Measurements from ENCODE around the gene GLB1L2.

The GLB1L2 gene

DNA sequence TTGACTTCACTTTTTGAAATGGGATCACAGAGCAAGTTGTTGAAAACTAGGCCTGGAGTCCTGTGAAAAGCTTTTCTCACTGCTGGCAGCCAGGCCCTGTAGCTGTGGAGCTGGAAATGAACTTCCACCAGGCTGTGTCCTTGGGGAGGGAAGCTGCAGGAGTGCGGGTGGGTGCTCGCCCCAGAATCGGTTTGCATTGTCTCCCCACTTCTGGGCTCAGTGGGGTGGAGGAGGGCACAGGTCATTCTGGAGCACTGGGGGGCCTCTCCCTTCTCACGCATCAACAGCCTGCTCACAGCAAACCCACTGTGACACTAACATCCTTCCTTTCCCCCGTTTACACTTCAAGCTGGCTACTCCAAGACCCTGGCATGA, 15.2 kb downstream of the GLB1L2 start:
- Histone ChIP-seq H3K79me2 (ENCODE audit: insufficient read depth, low read length) (no peaks in the 10 kb centered on the region), H3K27ac (ENCODE audit: low read depth, low read length) (no peak overlapping the region), H3K9me3 (ENCODE audit: insufficient read depth, low read length) (no peaks in the 10 kb centered on the region), H3K27me3 (ENCODE audit: low read length) (no peaks in the 10 kb centered on the region), H3K36me3 (ENCODE audit: low read length) (no peaks in the 10 kb centered on the region), H2AFZ (ENCODE audit: low read depth, low read length, severe bottlenecking) (no peak overlapping the region), H3K9me2 (replicated peaks; ENCODE audit: insufficient read depth, low read length) (no peaks in the 10 kb centered on the region), H3K9ac (ENCODE audit: low read length) (no peak overlapping the region), H3K4me3 (ENCODE audit: insufficient read depth, low read length, poor library complexity, severe bottlenecking) (no peak overlapping the region), H3F3A (ENCODE audit: insufficient read depth) (no peaks in the 10 kb centered on the region), H3K4me2 (ENCODE audit: low read depth, low read length, poor library complexity, severe bottlenecking) (no peak overlapping the region), H4K20me1 (ENCODE audit: low read depth, low read length) (no peaks in the 10 kb centered on the region)
- TF ChIP-seq EZH2phosphoT487 (conservative IDR thresholded peaks at IDR 0.05; ENCODE audit: low read length), result no peak
- TF ChIP-seq, protein P1, sequence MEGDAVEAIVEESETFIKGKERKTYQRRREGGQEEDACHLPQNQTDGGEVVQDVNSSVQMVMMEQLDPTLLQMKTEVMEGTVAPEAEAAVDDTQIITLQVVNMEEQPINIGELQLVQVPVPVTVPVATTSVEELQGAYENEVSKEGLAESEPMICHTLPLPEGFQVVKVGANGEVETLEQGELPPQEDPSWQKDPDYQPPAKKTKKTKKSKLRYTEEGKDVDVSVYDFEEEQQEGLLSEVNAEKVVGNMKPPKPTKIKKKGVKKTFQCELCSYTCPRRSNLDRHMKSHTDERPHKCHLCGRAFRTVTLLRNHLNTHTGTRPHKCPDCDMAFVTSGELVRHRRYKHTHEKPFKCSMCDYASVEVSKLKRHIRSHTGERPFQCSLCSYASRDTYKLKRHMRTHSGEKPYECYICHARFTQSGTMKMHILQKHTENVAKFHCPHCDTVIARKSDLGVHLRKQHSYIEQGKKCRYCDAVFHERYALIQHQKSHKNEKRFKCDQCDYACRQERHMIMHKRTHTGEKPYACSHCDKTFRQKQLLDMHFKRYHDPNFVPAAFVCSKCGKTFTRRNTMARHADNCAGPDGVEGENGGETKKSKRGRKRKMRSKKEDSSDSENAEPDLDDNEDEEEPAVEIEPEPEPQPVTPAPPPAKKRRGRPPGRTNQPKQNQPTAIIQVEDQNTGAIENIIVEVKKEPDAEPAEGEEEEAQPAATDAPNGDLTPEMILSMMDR (IDR thresholded peaks at IDR 0.05; ENCODE audit: insufficient read depth, low read length, poor library complexity, severe bottlenecking), result no peak

DNA sequence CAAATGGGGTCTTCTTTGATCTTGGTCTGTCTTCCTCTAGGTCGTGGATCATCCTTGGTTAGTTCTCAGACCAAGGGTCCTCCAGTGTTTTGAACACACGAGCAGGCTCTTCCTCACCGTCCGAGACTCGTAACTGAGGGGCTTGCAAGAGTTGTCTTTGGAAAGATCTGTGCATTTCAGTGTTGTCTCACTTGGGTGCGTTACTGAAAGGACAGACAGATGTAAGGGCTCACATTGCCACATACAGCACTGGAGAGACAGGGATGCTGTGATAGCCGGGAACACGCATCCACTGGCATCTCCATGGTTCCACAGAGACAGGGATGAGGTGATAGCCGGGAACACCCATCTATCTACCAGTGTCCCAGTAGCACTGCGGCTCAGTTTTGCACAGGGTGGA, 15.7 kb downstream of the GLB1L2 start:
- H4K20me1 ChIP-seq (ENCODE audit: low read depth, low read length), result no peaks in the 10 kb centered on the region
- no peak overlapping the region for H2AFZ ChIP-seq (ENCODE audit: low read depth, low read length, severe bottlenecking)
- TF ChIP-seq, protein P1 (IDR thresholded peaks at IDR 0.05; ENCODE audit: insufficient read depth, low read length, poor library complexity, severe bottlenecking), result no peak
- TF ChIP-seq EZH2phosphoT487 (conservative IDR thresholded peaks at IDR 0.05; ENCODE audit: low read length), result no peak
- no peak overlapping the region for H3K27ac ChIP-seq (ENCODE audit: low read depth, low read length)
- no peaks in the 10 kb centered on the region for H3K36me3 ChIP-seq (ENCODE audit: low read length)
- no peak overlapping the region for H3K4me3 ChIP-seq (ENCODE audit: insufficient read depth, low read length, poor library complexity, severe bottlenecking)
- no peaks in the 10 kb centered on the region for H3K9me3 ChIP-seq (ENCODE audit: insufficient read depth, low read length)
- no peak overlapping the region for H3K4me2 ChIP-seq (ENCODE audit: low read depth, low read length, poor library complexity, severe bottlenecking)
- H3K79me2 ChIP-seq (ENCODE audit: insufficient read depth, low read length), result no peaks in the 10 kb centered on the region
- no peak overlapping the region for H3K9ac ChIP-seq (ENCODE audit: low read length)
- H3K27me3 ChIP-seq (ENCODE audit: low read length), result no peaks in the 10 kb centered on the region
- no peaks in the 10 kb centered on the region for H3F3A ChIP-seq (ENCODE audit: insufficient read depth)
- H3K9me2 ChIP-seq (replicated peaks; ENCODE audit: insufficient read depth, low read length), result no peaks in the 10 kb centered on the region

DNA sequence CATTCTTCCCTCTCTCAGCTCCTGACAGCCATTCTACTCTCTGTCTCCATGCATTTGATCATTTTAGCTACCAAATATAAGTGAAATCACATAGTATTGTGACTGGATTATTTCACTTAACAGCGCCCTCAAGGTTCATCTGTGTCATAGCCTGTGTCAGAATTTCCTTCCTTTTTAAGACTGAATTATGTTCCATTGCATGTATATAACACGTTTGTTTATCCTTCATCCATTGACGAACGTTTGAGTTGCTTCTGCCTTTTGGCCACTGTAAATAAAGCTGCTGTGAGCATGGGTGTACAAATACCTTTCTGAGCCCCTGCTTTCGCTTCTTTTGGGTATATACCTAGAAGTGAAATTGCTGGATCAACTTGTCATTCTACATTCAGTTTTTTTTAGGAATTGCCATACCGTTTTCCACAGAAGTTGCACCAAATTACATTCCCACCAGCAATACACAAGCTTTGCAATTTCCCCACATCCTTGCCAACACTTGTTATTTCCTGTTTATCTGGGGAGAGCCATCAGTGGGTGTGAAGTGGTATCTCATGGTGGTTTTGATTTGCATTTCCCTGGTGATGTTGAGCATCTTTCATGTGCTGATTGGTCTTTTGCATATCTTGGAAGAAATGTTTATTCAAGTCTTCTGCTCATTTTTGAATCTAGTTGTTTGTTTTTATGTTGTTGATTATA, 17.5 kb downstream of the GLB1L2 start:
- H3K27ac ChIP-seq (ENCODE audit: low read depth, low read length), result no peak overlapping the region
- no peak for TF ChIP-seq EZH2phosphoT487 (conservative IDR thresholded peaks at IDR 0.05; ENCODE audit: low read length)
- TF ChIP-seq, protein P1 (IDR thresholded peaks at IDR 0.05; ENCODE audit: insufficient read depth, low read length, poor library complexity, severe bottlenecking), result no peak

More for the DNA sequence above, 17.5 kb downstream of the GLB1L2 start:
- Histone ChIP-seq H3K9me3 (ENCODE audit: insufficient read depth, low read length) (no peaks in the 10 kb centered on the region), H3F3A (ENCODE audit: insufficient read depth) (no peaks in the 10 kb centered on the region), H3K4me3 (ENCODE audit: insufficient read depth, low read length, poor library complexity, severe bottlenecking) (no peak overlapping the region), H3K27me3 (ENCODE audit: low read length) (no peaks in the 10 kb centered on the region), H3K9ac (ENCODE audit: low read length) (no peak overlapping the region), H2AFZ (ENCODE audit: low read depth, low read length, severe bottlenecking) (no peak overlapping the region), H3K4me2 (ENCODE audit: low read depth, low read length, poor library complexity, severe bottlenecking) (no peak overlapping the region), H3K36me3 (ENCODE audit: low read length) (no peaks in the 10 kb centered on the region), H3K9me2 (replicated peaks; ENCODE audit: insufficient read depth, low read length) (no peaks in the 10 kb centered on the region), H3K79me2 (ENCODE audit: insufficient read depth, low read length) (no peaks in the 10 kb centered on the region), H4K20me1 (ENCODE audit: low read depth, low read length) (no peaks in the 10 kb centered on the region)
